IMR-90 (cell line): Measurements from ENCODE around the gene RABGGTA.

Experiments used
- MAZ ChIP-seq: IDR thresholded peaks from 2 replicates; pipeline ENCODE4 v1.6.1; 2012; ENCODE audit warnings: low read depth, mild to moderate bottlenecking, low read length, improper control_type of control experiment, moderate library complexity, borderline replicate concordance
- NFE2L2 ChIP-seq: fragments of 150-350 bp; IDR thresholded peaks from 2 replicates; pipeline ENCODE4 v1.6.1; 2016; ENCODE audit warnings: low read depth, mild to moderate bottlenecking, low read length
- POLR2A ChIP-seq: IDR thresholded peaks from 2 replicates; pipeline ENCODE4 v1.6.1; 2012; ENCODE audit warnings: mild to moderate bottlenecking, low read depth, low read length
- RAD21 ChIP-seq: IDR thresholded peaks from 2 replicates; pipeline ENCODE4 v1.6.1; 2012; ENCODE audit warnings: low read length, improper control_type of control experiment
- RCOR1 ChIP-seq: IDR thresholded peaks from 2 replicates; pipeline ENCODE4 v1.6.1; 2012; ENCODE audit warnings: mild to moderate bottlenecking, low read length, improper control_type of control experiment; ENCODE audit not compliant: insufficient replicate concordance
- TF ChIP-seq, protein P1 (sequence below): fragments of 150-350 bp; IDR thresholded peaks from 2 replicates; pipeline ENCODE4 v1.6.1; 2017; ENCODE audit warnings: mild to moderate bottlenecking, antibody characterized with exemption, low read length, low read depth
- TF ChIP-seq, protein P2 (sequence below): conservative IDR thresholded peaks from 2 replicates; pipeline ENCODE4 v1.5.1; 2012; ENCODE audit warnings: mild to moderate bottlenecking, low read depth, low read length, improper control_type of control experiment

DNA sequence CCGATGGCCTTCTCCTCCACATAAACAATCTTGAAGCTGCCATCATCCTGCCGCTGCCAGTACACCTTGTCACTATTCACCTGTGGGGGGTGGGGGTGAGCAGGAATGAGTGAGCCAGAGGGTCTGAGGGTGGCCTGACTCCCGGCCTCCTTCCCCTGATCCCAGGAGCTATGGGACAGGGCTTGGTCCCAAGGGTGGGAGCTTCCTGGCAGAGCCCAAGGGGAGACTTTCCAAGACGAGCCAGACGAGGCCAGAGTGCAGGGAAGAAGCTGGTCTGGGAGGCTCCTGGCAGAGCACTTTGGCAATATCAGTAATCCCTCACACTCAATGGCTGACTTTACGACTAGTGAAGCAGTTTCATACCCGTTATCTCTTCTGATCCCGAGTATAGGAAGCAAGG is 16.0 kb downstream of the RABGGTA start:
- TF ChIP-seq, protein P1, sequence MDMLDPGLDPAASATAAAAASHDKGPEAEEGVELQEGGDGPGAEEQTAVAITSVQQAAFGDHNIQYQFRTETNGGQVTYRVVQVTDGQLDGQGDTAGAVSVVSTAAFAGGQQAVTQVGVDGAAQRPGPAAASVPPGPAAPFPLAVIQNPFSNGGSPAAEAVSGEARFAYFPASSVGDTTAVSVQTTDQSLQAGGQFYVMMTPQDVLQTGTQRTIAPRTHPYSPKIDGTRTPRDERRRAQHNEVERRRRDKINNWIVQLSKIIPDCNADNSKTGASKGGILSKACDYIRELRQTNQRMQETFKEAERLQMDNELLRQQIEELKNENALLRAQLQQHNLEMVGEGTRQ, result no peak
- no peak for TF ChIP-seq MAZ
- TF ChIP-seq POLR2A, result no peak
- TF ChIP-seq RAD21, result no peak
- no peak for TF ChIP-seq RCOR1
- no peak for TF ChIP-seq NFE2L2
- TF ChIP-seq, protein P2, sequence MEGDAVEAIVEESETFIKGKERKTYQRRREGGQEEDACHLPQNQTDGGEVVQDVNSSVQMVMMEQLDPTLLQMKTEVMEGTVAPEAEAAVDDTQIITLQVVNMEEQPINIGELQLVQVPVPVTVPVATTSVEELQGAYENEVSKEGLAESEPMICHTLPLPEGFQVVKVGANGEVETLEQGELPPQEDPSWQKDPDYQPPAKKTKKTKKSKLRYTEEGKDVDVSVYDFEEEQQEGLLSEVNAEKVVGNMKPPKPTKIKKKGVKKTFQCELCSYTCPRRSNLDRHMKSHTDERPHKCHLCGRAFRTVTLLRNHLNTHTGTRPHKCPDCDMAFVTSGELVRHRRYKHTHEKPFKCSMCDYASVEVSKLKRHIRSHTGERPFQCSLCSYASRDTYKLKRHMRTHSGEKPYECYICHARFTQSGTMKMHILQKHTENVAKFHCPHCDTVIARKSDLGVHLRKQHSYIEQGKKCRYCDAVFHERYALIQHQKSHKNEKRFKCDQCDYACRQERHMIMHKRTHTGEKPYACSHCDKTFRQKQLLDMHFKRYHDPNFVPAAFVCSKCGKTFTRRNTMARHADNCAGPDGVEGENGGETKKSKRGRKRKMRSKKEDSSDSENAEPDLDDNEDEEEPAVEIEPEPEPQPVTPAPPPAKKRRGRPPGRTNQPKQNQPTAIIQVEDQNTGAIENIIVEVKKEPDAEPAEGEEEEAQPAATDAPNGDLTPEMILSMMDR, result no peak
